Activated CD8-positive, alpha-beta T cell treated with anti-CD3 and anti-CD28 coated beads for 36 hours (primary cell): Measurements from ENCODE around the gene DOCK2. TPM values are rescaled to one million over a fixed set of nuclear protein-coding genes. Genes with fewer than 3 reads are reported as not detected.

Source experiments
- ATAC-seq: fragments of 200-7000 bp; cut with Tn5 transposase; one replicate; pipeline ENCODE4 v1.10.0; 2021; ENCODE audit warnings: mild to moderate bottlenecking, moderate library complexity
- CTCF ChIA-PET: fragments of 350-600 bp; sonication (Branson Sonifier 250); formaldehyde crosslinking; loops from one replicate; lab custom pipeline; 2021; ENCODE audit warnings: antibody characterized with exemption; lab: Charles Lee
- POLR2A ChIA-PET: fragments of 350-600 bp; sonication (Branson Sonifier 250); formaldehyde crosslinking; loops from one replicate; lab custom pipeline; 2021; ENCODE audit warnings: antibody characterized with exemption; lab: Charles Lee
- DNase-seq: peaks from one replicate; pipeline ENCODE4 v3.0.0-alpha.2; 2020
- H3K27ac Mint-ChIP-seq: one replicate; pipeline ENCODE4 v1.8.0; 2021; ENCODE audit warnings: mild to moderate bottlenecking, mixed read lengths
- H3K27me3 Mint-ChIP-seq: one replicate; pipeline ENCODE4 v1.8.0; 2021; ENCODE audit warnings: mixed read lengths
- H3K36me3 Mint-ChIP-seq: one replicate; pipeline ENCODE4 v1.8.0; 2021; ENCODE audit warnings: low read depth, mixed read lengths
- H3K4me1 Mint-ChIP-seq: one replicate; pipeline ENCODE4 v1.8.0; 2021; ENCODE audit warnings: low read depth, mixed read lengths
- H3K4me3 Mint-ChIP-seq: one replicate; pipeline ENCODE4 v1.8.0; 2021; ENCODE audit warnings: mild to moderate bottlenecking, moderate library complexity, mixed read lengths
- H3K9me3 Mint-ChIP-seq: one replicate; pipeline ENCODE4 v1.8.0; 2021; ENCODE audit warnings: mixed read lengths
- intact Hi-C: fragments of 100-400 bp; cut with micrococcal nuclease; formaldehyde crosslinking; loops from one replicate; pipeline ENCODE4 v1.10.0; 2022
- total RNA-seq, 2 experiments: library from RNA; stranded (reverse); gene quantifications; one replicate each; pipeline ENCODE4 v1.2.3, GENCODE V29; 2021
- TF ChIP-seq, protein P1 (sequence below): fragments of 200-600 bp; IDR thresholded peaks from one replicate; pipeline ENCODE4 v1.8.0; 2022; ENCODE audit warnings: antibody characterized with exemption, mild to moderate bottlenecking

DOCK2 gene
- total RNA-seq, 2 experiments from 2014 or later: 180 to 181 TPM

DNA sequence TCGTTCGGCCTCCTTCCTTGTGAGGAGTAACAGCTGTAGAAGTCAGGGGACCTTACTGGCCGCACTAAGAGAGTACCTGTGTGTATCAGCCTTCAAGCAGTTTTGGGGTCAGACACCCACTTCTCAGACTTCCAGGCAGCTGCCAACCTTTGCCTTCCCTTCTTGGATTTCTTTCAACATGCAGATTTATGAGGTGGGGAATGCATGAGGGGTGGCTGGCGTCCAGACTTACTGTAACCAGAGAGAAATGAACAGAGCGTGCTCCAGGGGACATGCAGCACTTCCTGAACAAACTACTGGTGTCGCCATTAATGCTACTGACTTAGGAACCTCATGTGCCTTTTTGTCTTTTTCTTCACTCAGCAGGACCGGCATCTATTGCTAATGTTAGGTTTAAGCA is 296.5 kb downstream of the DOCK2 start:
- ATAC-seq: no peak
- CTCF ChIA-PET: no interaction called here
- no peak for DNase-seq
- H3K27me3 Mint-ChIP-seq: no peaks in the 10 kb centered on the region
- POLR2A ChIA-PET: no interaction called here
- peaks cover 21% of the 10 kb centered on the region for H3K36me3 Mint-ChIP-seq
- intact Hi-C loops: no loop called here
- no peaks in the 10 kb centered on the region for H3K9me3 Mint-ChIP-seq
- TF ChIP-seq, protein P1, sequence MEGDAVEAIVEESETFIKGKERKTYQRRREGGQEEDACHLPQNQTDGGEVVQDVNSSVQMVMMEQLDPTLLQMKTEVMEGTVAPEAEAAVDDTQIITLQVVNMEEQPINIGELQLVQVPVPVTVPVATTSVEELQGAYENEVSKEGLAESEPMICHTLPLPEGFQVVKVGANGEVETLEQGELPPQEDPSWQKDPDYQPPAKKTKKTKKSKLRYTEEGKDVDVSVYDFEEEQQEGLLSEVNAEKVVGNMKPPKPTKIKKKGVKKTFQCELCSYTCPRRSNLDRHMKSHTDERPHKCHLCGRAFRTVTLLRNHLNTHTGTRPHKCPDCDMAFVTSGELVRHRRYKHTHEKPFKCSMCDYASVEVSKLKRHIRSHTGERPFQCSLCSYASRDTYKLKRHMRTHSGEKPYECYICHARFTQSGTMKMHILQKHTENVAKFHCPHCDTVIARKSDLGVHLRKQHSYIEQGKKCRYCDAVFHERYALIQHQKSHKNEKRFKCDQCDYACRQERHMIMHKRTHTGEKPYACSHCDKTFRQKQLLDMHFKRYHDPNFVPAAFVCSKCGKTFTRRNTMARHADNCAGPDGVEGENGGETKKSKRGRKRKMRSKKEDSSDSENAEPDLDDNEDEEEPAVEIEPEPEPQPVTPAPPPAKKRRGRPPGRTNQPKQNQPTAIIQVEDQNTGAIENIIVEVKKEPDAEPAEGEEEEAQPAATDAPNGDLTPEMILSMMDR: no peak
- no peak overlapping the region for H3K27ac Mint-ChIP-seq
- no peak overlapping the region for H3K4me3 Mint-ChIP-seq
- H3K4me1 Mint-ChIP-seq: peaks cover 30% of the 10 kb centered on the region

DNA sequence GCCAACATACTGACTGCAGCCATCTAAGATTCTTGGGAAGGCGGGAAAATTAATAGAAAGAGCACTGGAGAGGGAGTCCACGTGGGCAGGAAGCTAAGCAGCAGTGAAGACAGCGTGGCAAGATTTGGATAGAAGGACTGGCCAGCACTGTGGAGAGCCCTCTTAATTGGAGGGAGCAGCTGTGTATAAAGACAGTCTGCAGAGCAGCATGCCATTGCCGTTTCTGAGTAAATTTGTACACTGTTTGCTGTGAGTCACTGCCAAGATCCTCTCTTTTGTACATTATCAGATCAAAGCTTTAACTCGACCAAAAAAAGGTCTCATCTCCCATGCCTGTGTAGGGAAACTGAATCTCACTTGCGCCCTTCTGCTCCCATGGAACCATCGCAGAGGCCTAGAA is 297.9 kb downstream of the DOCK2 start:
- POLR2A ChIA-PET: interaction anchor here (1.1 kb wide), 1 partner anchor 11 kb away, joined by 3 read pairs; no protein-coding TSS in a partner anchor
- H3K4me1 Mint-ChIP-seq: peaks cover 30% of the 10 kb centered on the region
- no peaks in the 10 kb centered on the region for H3K9me3 Mint-ChIP-seq
- H3K27ac Mint-ChIP-seq: no peak overlapping the region
- peaks cover 21% of the 10 kb centered on the region for H3K36me3 Mint-ChIP-seq
- no peaks in the 10 kb centered on the region for H3K27me3 Mint-ChIP-seq
- no peak for ATAC-seq
- CTCF ChIA-PET: interaction anchor here (1.1 kb wide), 1 partner anchor 151 kb away, joined by 3 read pairs; no protein-coding TSS in a partner anchor
- DNase-seq: no peak
- no peak overlapping the region for H3K4me3 Mint-ChIP-seq
- TF ChIP-seq, protein P1: no peak
- intact Hi-C loops: no loop called here

DNA sequence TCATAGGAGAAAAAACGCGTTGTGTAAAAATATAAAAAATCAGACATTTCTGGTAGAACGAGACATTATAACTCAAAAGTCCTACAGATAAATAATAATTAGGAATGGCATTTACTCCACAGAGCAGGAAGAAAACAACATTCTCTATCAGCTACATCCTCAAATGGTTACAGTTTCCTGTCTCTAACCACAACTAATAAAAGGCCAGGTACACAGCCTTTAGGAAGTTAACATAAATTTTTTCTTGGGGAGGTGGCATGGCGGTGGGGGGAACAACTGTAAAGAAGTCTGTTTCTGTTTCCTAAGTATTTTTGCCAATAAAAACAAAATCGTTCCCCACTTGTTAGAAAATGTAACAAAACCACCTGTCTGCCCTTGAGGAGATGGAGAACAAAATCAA is 298.7 kb downstream of the DOCK2 start:
- no peak for DNase-seq
- Mint-ChIP-seq H3K9me3 (no peaks in the 10 kb centered on the region), H3K36me3 (peaks cover 20% of the 10 kb centered on the region), H3K4me1 (peaks cover 28% of the 10 kb centered on the region), H3K4me3 (no peak overlapping the region), H3K27ac (no peak overlapping the region), H3K27me3 (no peaks in the 10 kb centered on the region)
- intact Hi-C loops: no loop called here
- ChIA-PET POLR2A (no interaction called here), CTCF (interaction anchor here (1.1 kb wide), 1 partner anchor 152 kb away, joined by 3 read pairs; no protein-coding TSS in a partner anchor)
- TF ChIP-seq, protein P1: no peak
- no peak for ATAC-seq

DNA sequence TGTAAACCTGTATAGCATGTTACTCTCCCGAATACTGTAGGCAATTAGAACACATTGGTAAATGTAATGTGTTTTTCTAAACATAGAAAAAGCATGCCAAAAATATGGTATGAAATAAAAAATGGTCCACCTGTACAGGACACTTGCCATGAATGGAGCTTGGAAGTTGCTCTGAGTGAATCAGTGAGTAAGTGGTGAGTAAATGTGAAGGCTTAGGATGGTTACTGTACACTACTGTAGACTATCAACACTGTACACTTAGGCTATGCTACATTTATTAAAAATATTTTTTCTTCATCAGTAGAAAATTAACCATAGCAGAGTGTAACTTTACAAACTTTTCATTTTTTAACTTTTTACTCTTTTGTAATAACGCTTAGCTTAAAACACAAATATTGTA is 301.4 kb downstream of the DOCK2 start:
- Mint-ChIP-seq H3K9me3 (no peaks in the 10 kb centered on the region), H3K27ac (no peak overlapping the region), H3K4me3 (no peak overlapping the region), H3K36me3 (peaks cover 13% of the 10 kb centered on the region), H3K4me1 (peaks cover 22% of the 10 kb centered on the region), H3K27me3 (no peaks in the 10 kb centered on the region)
- TF ChIP-seq, protein P1: no peak
- CTCF ChIA-PET: no interaction called here
- ATAC-seq (no peak), DNase-seq (no peak)
- POLR2A ChIA-PET: no interaction called here
- intact Hi-C loops: no loop called here

DNA sequence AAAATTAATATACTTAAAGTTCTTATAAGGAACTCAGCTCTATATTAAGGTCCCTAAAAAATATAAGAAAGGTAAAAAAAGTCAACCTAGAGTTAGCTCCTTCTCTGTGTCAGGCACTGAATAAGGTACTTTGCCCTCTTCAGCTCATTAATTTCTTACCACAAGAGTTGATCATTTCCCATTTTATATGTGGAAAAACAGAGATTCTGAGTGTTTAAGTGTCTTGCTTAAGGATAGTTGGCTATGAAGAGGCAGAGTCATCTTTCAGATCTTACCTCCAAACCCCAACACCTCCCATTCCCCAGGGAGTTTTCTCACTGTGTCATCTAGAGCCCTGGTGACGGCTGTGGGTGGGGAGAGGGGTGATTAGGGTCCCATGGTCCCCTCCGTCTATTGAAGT is 302.7 kb downstream of the DOCK2 start:
- H3K4me3 Mint-ChIP-seq: no peak overlapping the region
- DNase-seq (no peak), ATAC-seq (no peak)
- intact Hi-C loops: no loop called here
- ChIA-PET CTCF (interaction anchor here (0.8 kb wide), 1 partner anchor 17 kb away, joined by 3 read pairs; no protein-coding TSS in a partner anchor), POLR2A (no interaction called here)
- TF ChIP-seq, protein P1: no peak
- peaks cover 14% of the 10 kb centered on the region for H3K4me1 Mint-ChIP-seq
- no peaks in the 10 kb centered on the region for H3K27me3 Mint-ChIP-seq
- H3K27ac Mint-ChIP-seq: no peak overlapping the region
- H3K9me3 Mint-ChIP-seq: no peaks in the 10 kb centered on the region
- H3K36me3 Mint-ChIP-seq: peaks cover 11% of the 10 kb centered on the region
